ENCODE measurements around the gene APC. TPM values are rescaled to one million over a fixed set of nuclear protein-coding genes. Genes with fewer than 3 reads are reported as not detected.

Gene APC
- total and polyA plus RNA-seq, 10 of the 15 experiments (the other 5 are each of a cell fraction or from before 2014, with no cell fraction given) = 3.2 to 23.3 (median 13.8) TPM

- TF ChIP-seq CEBPZ (IDR thresholded peaks at IDR 0.05; ENCODE audit: low read depth, low read length) = no peak
- TF ChIP-seq KLF5 (IDR thresholded peaks at IDR 0.05; ENCODE audit: partially characterized antibody) = no peak
- TF ChIP-seq ZBTB40 (IDR thresholded peaks at IDR 0.05; ENCODE audit: borderline replicate concordance) = no peak
- no peak for TF ChIP-seq IRF5 (IDR thresholded peaks at IDR 0.05; ENCODE audit: borderline replicate concordance)
- TF ChIP-seq MLLT1 (IDR thresholded peaks at IDR 0.05) = no peak
Measured at GRCh38 chr5:112743631-112744030, 5.9 kb downstream of the APC start (continued).

All from GM12878 (cell line).